Measurements from ENCODE around the gene NFX1. TPM values are rescaled to one million over a fixed set of nuclear protein-coding genes. Genes with fewer than 3 reads are reported as not detected.

NFX1 gene
- total and polyA plus RNA-seq, 4 donors = 13.7 to 27.9 (median 14.6) TPM

GRCh38 chr9:33414889-33415500 is 124.7 kb downstream of the NFX1 start (continued):
- TF ChIP-seq FOXA1 (IDR thresholded peaks at IDR 0.05) (no peak), YY1 (IDR thresholded peaks at IDR 0.05) (no peak), HNF4G (IDR thresholded peaks at IDR 0.05) (no peak), RAD21 (IDR thresholded peaks at IDR 0.05) (no peak), SP1 (IDR thresholded peaks at IDR 0.05) (no peak), MAX (IDR thresholded peaks at IDR 0.05) (no peak)

- peak; percentile 83 for TF ChIP-seq REST (IDR thresholded peaks at IDR 0.05)
- peak; percentile 78 for TF ChIP-seq ZBTB33 (IDR thresholded peaks at IDR 0.05)
- TF ChIP-seq HNF4G (IDR thresholded peaks at IDR 0.05) = peak; percentile 88
- TF ChIP-seq EGR1 (IDR thresholded peaks at IDR 0.05; ENCODE audit: low read depth in 2 of 2) = peak in 1 of 2 donors; percentile 78
- TF ChIP-seq FOXA2 (IDR thresholded peaks at IDR 0.05) = peak; percentile 97
- peak; percentile 74 for TF ChIP-seq ATF3 (IDR thresholded peaks at IDR 0.05)
- peak; percentile 97 for TF ChIP-seq FOXA1 (IDR thresholded peaks at IDR 0.05)
- TF ChIP-seq SP1 (IDR thresholded peaks at IDR 0.05) = peak; percentile 97
- TF ChIP-seq GABPA (IDR thresholded peaks at IDR 0.05 in 1 of 2, conservative IDR thresholded peaks at IDR 0.05 in 1 of 2) = peak in 1 of 2 donors; percentile 75
- TF ChIP-seq RAD21 (IDR thresholded peaks at IDR 0.05) = peak; percentile 78 to 84
- peak; percentile 98 for TF ChIP-seq MAX (IDR thresholded peaks at IDR 0.05)
- peak; percentile 92 to 97 for TF ChIP-seq JUND (IDR thresholded peaks at IDR 0.05)
- peak; percentile 75 for TF ChIP-seq CTCF (IDR thresholded peaks at IDR 0.05; ENCODE audit: low read depth, low read length, missing input control)
- peak; percentile 54 for TF ChIP-seq NR2F2 (IDR thresholded peaks at IDR 0.05)
- TF ChIP-seq TAF1 (conservative IDR thresholded peaks at IDR 0.05) = no peak
- TF ChIP-seq HNF4A (conservative IDR thresholded peaks at IDR 0.05) = peak; percentile 89 to 98
- TF ChIP-seq RXRA (IDR thresholded peaks at IDR 0.05) = peak; percentile 93 to 98
- peak; percentile 87 for TF ChIP-seq YY1 (IDR thresholded peaks at IDR 0.05)
- WGBS = 10% methylated on average over 9 of the region's 9 CpGs
- Histone ChIP-seq H3K36me3 (ENCODE audit: control insufficient read depth in 4 of 4, insufficient read depth in 3 of 4, low read depth in 1 of 4, low read length in 3 of 4) (no peaks in the 10 kb centered on the region), H3K4me3 (ENCODE audit: low read depth in 1 of 3, low read length in 3 of 3) (no peak overlapping the region), H3K27ac (ENCODE audit: low read depth in 1 of 2, low read length in 2 of 2) (peak overlapping the region; percentile 30 to 36), H3K9me3 (ENCODE audit: control insufficient read depth in 4 of 4, low read length in 3 of 4) (no peaks in the 10 kb centered on the region), H3K9ac (ENCODE audit: low read depth in 1 of 2, low read length in 2 of 2) (no peak overlapping the region), H3K4me1 (ENCODE audit: control insufficient read depth in 4 of 4, insufficient read depth in 4 of 4, low read length in 3 of 4) (peaks cover 6 to 24% (median 16%) of the 10 kb centered on the region in 4 donors), H3K27me3 (ENCODE audit: control insufficient read depth in 4 of 4, insufficient read depth in 4 of 4, low read length in 3 of 4) (no peaks in the 10 kb centered on the region)
- DNase-seq (ENCODE audit: low spot score) = peak; percentile 86
Observed at GRCh38 chr9:33415501-33416038, 125.3 kb downstream of the NFX1 start.

Measured in liver (tissue), 9 donors.